ENCODE data around the gene TSBP1. TPM values are rescaled to one million over a fixed set of nuclear protein-coding genes. Genes with fewer than 3 reads are reported as not detected.
"Not testable (repeated sequence)": the region's sequence is repeated elsewhere in the genome, so short reads cannot be mapped to it uniquely, and the experiment has no call there.

TSBP1 gene
- total RNA-seq, 4 donors from 2014 or later: not detected

- no peaks in the 10 kb centered on the region for H3K9me3 ChIP-seq
- H3K4me3 ChIP-seq: no peak overlapping the region
- no peaks in the 10 kb centered on the region for H3K27me3 ChIP-seq
- intact Hi-C loops (cut with DNase I; ENCODE audit: low total_unique reads): no loop called here
- H3K36me3 ChIP-seq: no peaks in the 10 kb centered on the region
- TF ChIP-seq, protein P1, sequence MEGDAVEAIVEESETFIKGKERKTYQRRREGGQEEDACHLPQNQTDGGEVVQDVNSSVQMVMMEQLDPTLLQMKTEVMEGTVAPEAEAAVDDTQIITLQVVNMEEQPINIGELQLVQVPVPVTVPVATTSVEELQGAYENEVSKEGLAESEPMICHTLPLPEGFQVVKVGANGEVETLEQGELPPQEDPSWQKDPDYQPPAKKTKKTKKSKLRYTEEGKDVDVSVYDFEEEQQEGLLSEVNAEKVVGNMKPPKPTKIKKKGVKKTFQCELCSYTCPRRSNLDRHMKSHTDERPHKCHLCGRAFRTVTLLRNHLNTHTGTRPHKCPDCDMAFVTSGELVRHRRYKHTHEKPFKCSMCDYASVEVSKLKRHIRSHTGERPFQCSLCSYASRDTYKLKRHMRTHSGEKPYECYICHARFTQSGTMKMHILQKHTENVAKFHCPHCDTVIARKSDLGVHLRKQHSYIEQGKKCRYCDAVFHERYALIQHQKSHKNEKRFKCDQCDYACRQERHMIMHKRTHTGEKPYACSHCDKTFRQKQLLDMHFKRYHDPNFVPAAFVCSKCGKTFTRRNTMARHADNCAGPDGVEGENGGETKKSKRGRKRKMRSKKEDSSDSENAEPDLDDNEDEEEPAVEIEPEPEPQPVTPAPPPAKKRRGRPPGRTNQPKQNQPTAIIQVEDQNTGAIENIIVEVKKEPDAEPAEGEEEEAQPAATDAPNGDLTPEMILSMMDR (IDR thresholded peaks at IDR 0.05): no peak
- TF ChIP-seq POLR2A (IDR thresholded peaks at IDR 0.05): no peak
- H3K27ac ChIP-seq: no peak overlapping the region
- no peak for DNase-seq
- H3K4me1 ChIP-seq: no peaks in the 10 kb centered on the region
Observed at GRCh38 chr6:32313964-32314363, 57.7 kb downstream of the TSBP1 start.

DNA sequence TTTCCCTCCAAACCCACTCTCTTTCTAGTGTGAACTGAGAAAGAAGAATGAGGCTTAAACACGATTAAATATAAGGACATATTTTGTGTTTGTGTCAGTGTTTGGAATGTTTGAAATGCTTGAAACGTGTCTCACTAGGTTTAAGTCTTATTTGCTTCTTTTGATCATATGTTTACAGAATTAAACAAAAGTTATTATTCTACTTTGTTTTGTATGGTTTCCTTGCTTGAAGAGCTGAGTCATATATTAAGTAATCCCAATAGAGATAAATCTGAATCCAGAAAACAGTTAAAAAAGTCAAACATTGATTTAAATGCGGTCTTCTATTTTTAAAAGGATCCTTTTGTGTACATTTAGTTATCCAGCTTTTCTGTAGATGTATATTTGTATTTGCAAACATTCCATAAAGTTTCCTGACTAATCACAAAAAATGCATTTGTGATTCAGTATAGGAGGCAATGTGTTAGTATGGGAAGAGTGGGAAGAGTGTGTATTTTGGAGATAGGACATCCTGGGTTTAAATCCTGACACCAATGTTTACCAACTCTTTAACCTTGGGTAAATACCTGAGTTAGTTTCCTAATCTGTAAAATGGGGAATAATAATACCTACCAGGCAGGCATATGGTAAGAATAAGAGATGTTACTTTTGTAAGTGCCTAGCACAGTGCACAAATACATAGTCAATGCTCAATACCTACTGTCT lies 72.9 kb downstream of the TSBP1 start:
- Histone ChIP-seq H3K9me3 (no peaks in the 10 kb centered on the region), H3K4me3 (no peak overlapping the region), H3K27ac (no peak overlapping the region), H3K36me3 (no peaks in the 10 kb centered on the region), H3K27me3 (no peaks in the 10 kb centered on the region), H3K4me1 (no peaks in the 10 kb centered on the region)
- TF ChIP-seq, protein P1 (IDR thresholded peaks at IDR 0.05): no peak
- TF ChIP-seq POLR2A (IDR thresholded peaks at IDR 0.05): no peak
- no peak for DNase-seq
- intact Hi-C loops (cut with DNase I; ENCODE audit: low total_unique reads): no loop called here

GRCh38 chr6:32294980-32295379 lies 76.7 kb downstream of the TSBP1 start:
- H3K9me3 ChIP-seq; intact Hi-C loops (cut with DNase I; ENCODE audit: low total_unique reads); H3K27me3 ChIP-seq; DNase-seq; H3K4me1 ChIP-seq; H3K4me3 ChIP-seq; H3K36me3 ChIP-seq; H3K27ac ChIP-seq: not testable (repeated sequence)

DNA sequence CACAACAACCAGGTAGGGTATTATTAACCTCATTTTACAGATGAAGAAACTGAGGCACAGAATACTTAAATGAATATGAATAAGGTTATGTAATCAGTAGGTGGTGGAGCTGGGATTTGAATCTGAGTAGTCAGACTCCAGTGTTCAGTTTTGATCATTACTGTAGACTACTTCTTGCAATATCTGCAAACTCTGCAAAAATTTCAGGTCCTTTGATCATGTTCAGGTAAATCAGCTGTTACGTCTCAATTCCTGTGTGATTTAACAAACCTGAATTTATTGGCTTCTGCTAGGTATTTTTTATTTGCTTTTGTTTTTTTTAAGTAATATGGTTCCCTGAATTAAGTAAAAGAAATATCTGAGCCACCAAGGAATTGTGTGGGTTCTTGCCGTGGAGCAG lies 77.1 kb downstream of the TSBP1 start:
- no peaks in the 10 kb centered on the region for H3K4me1 ChIP-seq
- no peak overlapping the region for H3K27ac ChIP-seq
- intact Hi-C loops (cut with DNase I; ENCODE audit: low total_unique reads): no loop called here
- no peaks in the 10 kb centered on the region for H3K27me3 ChIP-seq
- no peak for DNase-seq
- no peaks in the 10 kb centered on the region for H3K36me3 ChIP-seq
- no peaks in the 10 kb centered on the region for H3K9me3 ChIP-seq
- no peak for TF ChIP-seq POLR2A (IDR thresholded peaks at IDR 0.05)
- TF ChIP-seq, protein P1 (IDR thresholded peaks at IDR 0.05): no peak
- no peak overlapping the region for H3K4me3 ChIP-seq

DNA sequence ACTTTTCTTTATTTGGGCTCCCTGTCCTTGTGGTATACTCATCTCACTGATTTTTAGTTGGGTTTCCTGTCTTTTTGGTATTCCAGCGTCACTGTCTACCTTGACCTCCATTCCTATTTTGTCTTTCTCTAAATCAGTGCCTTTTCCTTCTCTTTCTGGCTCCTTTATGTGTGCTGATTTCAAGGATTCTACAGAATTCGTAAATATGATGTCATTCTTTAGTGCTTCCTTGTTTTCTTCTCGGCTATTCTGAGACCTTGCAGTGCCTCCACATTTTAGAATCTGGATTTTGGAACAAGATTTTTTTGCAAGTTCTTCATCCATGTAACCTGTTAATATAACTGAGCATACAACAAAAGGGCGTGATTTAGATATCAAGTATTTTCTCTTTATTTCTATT lies 78.0 kb downstream of the TSBP1 start:
- Histone ChIP-seq H3K4me1 (no peaks in the 10 kb centered on the region), H3K27me3 (no peaks in the 10 kb centered on the region), H3K27ac (no peak overlapping the region), H3K9me3 (no peaks in the 10 kb centered on the region), H3K4me3 (no peak overlapping the region), H3K36me3 (no peaks in the 10 kb centered on the region)
- DNase-seq: no peak
- TF ChIP-seq POLR2A (IDR thresholded peaks at IDR 0.05): no peak
- intact Hi-C loops (cut with DNase I; ENCODE audit: low total_unique reads): no loop called here

GRCh38 chr6:32291543-32291942 lies 80.2 kb downstream of the TSBP1 start:
- no peak for TF ChIP-seq POLR2A (IDR thresholded peaks at IDR 0.05)
- TF ChIP-seq, protein P1 (IDR thresholded peaks at IDR 0.05): no peak
- Histone ChIP-seq H3K36me3 (no peaks in the 10 kb centered on the region), H3K4me1 (no peaks in the 10 kb centered on the region), H3K27ac (no peak overlapping the region), H3K27me3 (no peaks in the 10 kb centered on the region), H3K9me3 (no peaks in the 10 kb centered on the region), H3K4me3 (no peak overlapping the region)
- no peak for DNase-seq
- intact Hi-C loops (cut with DNase I; ENCODE audit: low total_unique reads): no loop called here
